ENCODE data around the gene HIGD2B. TPM values are rescaled to one million over a fixed set of nuclear protein-coding genes. Genes with fewer than 3 reads are reported as not detected.
"Not testable (repeated sequence)": the region's sequence is repeated elsewhere in the genome, so short reads cannot be mapped to it uniquely, and the experiment has no call there.

The HIGD2B gene
- total RNA-seq, 2 donors from 2014 or later = not detected

DNA sequence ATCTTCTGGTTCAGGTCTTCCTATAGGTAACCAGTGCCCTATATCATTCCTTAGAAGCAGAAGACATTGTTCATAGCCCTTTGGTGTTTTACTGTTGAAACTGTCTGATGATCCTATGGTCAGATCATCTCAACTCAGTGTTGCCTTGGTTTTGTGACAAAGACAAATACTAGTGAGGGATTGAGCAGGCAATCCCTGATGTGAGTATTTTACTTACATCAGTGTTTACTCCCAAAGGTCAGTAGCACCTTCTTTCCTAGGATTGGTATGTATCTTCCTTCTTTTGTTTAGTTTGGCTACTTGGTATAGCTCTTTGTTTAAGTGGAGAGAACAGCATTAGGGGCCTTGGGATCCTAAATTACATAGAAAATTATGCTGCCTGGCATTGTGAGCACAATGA is 41.2 kb upstream of the HIGD2B start:
- H3K4me3 ChIP-seq (ENCODE audit: low read length) = no peak overlapping the region
- Mint-ChIP-seq H3K36me3 (ENCODE audit: low read depth) (peaks cover 27% of the 10 kb centered on the region), H3K9me3 (no peaks in the 10 kb centered on the region), H3K4me3 (no peak overlapping the region), H3K27me3 (ENCODE audit: insufficient read depth) (no peaks in the 10 kb centered on the region), H3K4me1 (peaks cover 14% of the 10 kb centered on the region), H3K27ac (peak overlapping the region; percentile 65)
- peak overlapping the region; percentile 11 for H3K9ac ChIP-seq (ENCODE audit: extremely low read depth, low read length, poor library complexity, severe bottlenecking)
- DNase-seq = no peak
- H3K9me3 ChIP-seq (ENCODE audit: control insufficient read depth, low read length) = no peaks in the 10 kb centered on the region
- H3K27me3 ChIP-seq (ENCODE audit: control insufficient read depth, insufficient read depth, low read length, poor library complexity, severe bottlenecking) = no peaks in the 10 kb centered on the region
- peaks cover 36% of the 10 kb centered on the region for H3K36me3 ChIP-seq (ENCODE audit: control insufficient read depth, insufficient read depth, low read length)
- no peak overlapping the region for H3K27ac ChIP-seq (ENCODE audit: low read depth, low read length)
- H3K4me1 ChIP-seq (ENCODE audit: control insufficient read depth, insufficient read depth, low read length) = peaks cover 13% of the 10 kb centered on the region
- TF ChIP-seq, protein P1, sequence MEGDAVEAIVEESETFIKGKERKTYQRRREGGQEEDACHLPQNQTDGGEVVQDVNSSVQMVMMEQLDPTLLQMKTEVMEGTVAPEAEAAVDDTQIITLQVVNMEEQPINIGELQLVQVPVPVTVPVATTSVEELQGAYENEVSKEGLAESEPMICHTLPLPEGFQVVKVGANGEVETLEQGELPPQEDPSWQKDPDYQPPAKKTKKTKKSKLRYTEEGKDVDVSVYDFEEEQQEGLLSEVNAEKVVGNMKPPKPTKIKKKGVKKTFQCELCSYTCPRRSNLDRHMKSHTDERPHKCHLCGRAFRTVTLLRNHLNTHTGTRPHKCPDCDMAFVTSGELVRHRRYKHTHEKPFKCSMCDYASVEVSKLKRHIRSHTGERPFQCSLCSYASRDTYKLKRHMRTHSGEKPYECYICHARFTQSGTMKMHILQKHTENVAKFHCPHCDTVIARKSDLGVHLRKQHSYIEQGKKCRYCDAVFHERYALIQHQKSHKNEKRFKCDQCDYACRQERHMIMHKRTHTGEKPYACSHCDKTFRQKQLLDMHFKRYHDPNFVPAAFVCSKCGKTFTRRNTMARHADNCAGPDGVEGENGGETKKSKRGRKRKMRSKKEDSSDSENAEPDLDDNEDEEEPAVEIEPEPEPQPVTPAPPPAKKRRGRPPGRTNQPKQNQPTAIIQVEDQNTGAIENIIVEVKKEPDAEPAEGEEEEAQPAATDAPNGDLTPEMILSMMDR (conservative IDR thresholded peaks at IDR 0.05) = no peak

DNA sequence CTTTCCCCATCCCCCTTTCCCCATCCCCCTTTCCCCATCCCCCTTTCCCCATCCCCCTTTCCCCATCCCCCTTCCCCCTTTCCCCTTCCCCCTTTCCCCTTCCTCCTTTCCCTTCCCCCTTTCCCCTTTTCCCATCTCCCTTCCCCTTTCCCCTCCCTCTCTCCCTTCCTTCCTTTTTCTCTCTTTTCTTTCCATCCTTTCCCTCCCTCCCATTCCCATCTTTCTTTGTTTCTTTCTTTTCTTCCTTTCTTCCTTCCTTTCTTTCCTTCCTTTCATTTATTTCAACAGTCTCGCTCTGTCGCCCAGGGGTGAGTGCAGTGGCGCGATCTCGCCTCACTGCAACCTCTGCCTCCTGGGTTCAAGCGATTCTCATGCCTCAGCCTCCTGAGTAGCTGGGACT is 39.9 kb upstream of the HIGD2B start:
- H3K36me3 ChIP-seq (ENCODE audit: control insufficient read depth, insufficient read depth, low read length) = peaks cover 24% of the 10 kb centered on the region
- H3K27ac ChIP-seq (ENCODE audit: low read depth, low read length); H3K27me3 ChIP-seq (ENCODE audit: control insufficient read depth, insufficient read depth, low read length, poor library complexity, severe bottlenecking); H3K9me3 Mint-ChIP-seq; H3K9me3 ChIP-seq (ENCODE audit: control insufficient read depth, low read length); H3K27ac Mint-ChIP-seq; H3K4me3 Mint-ChIP-seq; DNase-seq; H3K4me3 ChIP-seq (ENCODE audit: low read length); H3K9ac ChIP-seq (ENCODE audit: extremely low read depth, low read length, poor library complexity, severe bottlenecking); H3K27me3 Mint-ChIP-seq (ENCODE audit: insufficient read depth): not testable (repeated sequence)
- Mint-ChIP-seq H3K36me3 (ENCODE audit: low read depth) (peaks cover 15% of the 10 kb centered on the region), H3K4me1 (peaks cover 14% of the 10 kb centered on the region)
- WGBS, 2 experiments (ENCODE audit: insufficient coverage in 1 of 2, insufficient read length in 1 of 2) = 93 to 96% methylated on average over 6 of the region's 6 CpGs
- H3K4me1 ChIP-seq (ENCODE audit: control insufficient read depth, insufficient read depth, low read length) = peaks cover 13% of the 10 kb centered on the region

DNA sequence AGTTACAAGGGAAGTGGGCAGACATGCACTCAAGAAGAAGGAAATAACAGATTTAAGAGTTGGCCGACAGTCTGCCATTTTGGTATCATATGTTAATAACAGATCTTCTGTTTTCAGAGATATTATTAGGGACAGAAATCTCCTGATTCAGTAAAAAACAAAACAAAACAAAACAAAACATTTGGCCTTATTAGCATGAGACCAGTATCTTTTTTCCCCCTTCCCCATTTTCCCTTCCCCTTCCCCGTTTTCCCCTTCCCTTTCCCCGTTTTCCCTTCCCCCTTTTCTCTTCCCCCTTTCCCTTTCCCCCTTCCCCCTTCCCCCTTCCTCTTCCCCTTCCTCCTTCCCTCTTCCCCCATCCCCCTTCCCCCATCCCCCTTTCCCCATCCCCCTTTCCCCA is 39.5 kb upstream of the HIGD2B start:
- no peaks in the 10 kb centered on the region for H3K9me3 Mint-ChIP-seq
- 98% methylated on average over 3 of the region's 3 CpGs; no CpG with 5 or more reads in 1 of the 2 experiments for WGBS, 2 experiments (ENCODE audit: insufficient coverage in 1 of 2, insufficient read length in 1 of 2)

More for the DNA sequence above, 39.5 kb upstream of the HIGD2B start:
- no peaks in the 10 kb centered on the region for H3K27me3 ChIP-seq (ENCODE audit: control insufficient read depth, insufficient read depth, low read length, poor library complexity, severe bottlenecking)
- no peak overlapping the region for H3K9ac ChIP-seq (ENCODE audit: extremely low read depth, low read length, poor library complexity, severe bottlenecking)
- H3K9me3 ChIP-seq (ENCODE audit: control insufficient read depth, low read length) = no peaks in the 10 kb centered on the region
- H3K27ac ChIP-seq (ENCODE audit: low read depth, low read length) = no peak overlapping the region
- no peak overlapping the region for H3K4me3 ChIP-seq (ENCODE audit: low read length)
- H3K36me3 ChIP-seq (ENCODE audit: control insufficient read depth, insufficient read depth, low read length) = peaks cover 24% of the 10 kb centered on the region
- Mint-ChIP-seq H3K4me1 (peaks cover 14% of the 10 kb centered on the region), H3K4me3 (no peak overlapping the region), H3K36me3 (ENCODE audit: low read depth) (peaks cover 15% of the 10 kb centered on the region), H3K27me3 (ENCODE audit: insufficient read depth) (no peaks in the 10 kb centered on the region), H3K27ac (no peak overlapping the region)
- H3K4me1 ChIP-seq (ENCODE audit: control insufficient read depth, insufficient read depth, low read length) = peaks cover 13% of the 10 kb centered on the region
- TF ChIP-seq, protein P1 (conservative IDR thresholded peaks at IDR 0.05) = no peak
- no peak for DNase-seq

All from endodermal cell (in vitro differentiated cells).